Thoracic aorta (tissue), 2 donors: Measurements from ENCODE around the gene POLR1H. TPM values are rescaled to one million over a fixed set of nuclear protein-coding genes. Genes with fewer than 3 reads are reported as not detected.

Source experiments
- ATAC-seq: fragments of 150-250 bp; one replicate; pipeline ENCODE4 v1.8.0; 2017; ENCODE audit warnings: low read depth; ENCODE audit not compliant: insufficient number of reproducible peaks, low FRiP score
- DNase-seq: peaks from one replicate; pipeline ENCODE4 v3.0.0-alpha.2; 2020; ENCODE audit warnings: low spot score
- H3K27ac ChIP-seq, 2 donors: fragments of 200-600 bp; sonication (generic); 1 replicate in 1 of 2; 2 replicates in 1 of 2; pipeline ENCODE4 v1.5.1; 2016; ENCODE audit warnings: mild to moderate bottlenecking in 2 of 2, moderate library complexity in 2 of 2
- H3K27me3 ChIP-seq: fragments of 200-600 bp; sonication (generic); replicated peaks from 2 replicates; pipeline ENCODE4 v1.6.0; 2016; ENCODE audit warnings: mild to moderate bottlenecking; ENCODE audit not compliant: insufficient read depth
- H3K36me3 ChIP-seq: fragments of 200-600 bp; sonication (generic); one replicate; pipeline ENCODE4 v1.5.1; 2016
- H3K4me1 ChIP-seq, 2 donors: fragments of 200-600 bp; sonication (generic); 1 replicate in 1 of 2; 2 replicates in 1 of 2; pipeline versions ENCODE4 v1.5.1 to v1.6.0; 2016; ENCODE audit warnings: low read depth in 2 of 2, mild to moderate bottlenecking in 1 of 2; ENCODE audit not compliant: control insufficient read depth in 1 of 2
- H3K4me3 ChIP-seq: fragments of 200-600 bp; sonication (generic); 2 replicates; pipeline ENCODE4 v1.5.1; 2016; ENCODE audit warnings: mild to moderate bottlenecking
- H3K9me3 ChIP-seq: fragments of 200-600 bp; sonication (generic); 2 replicates; pipeline ENCODE4 v1.5.1; 2016
- CTCF ChIP-seq: fragments of 200-600 bp; sonication (generic); IDR thresholded peaks from one replicate; pipeline ENCODE4 v1.5.1; 2019; ENCODE audit warnings: antibody characterized with exemption
- total RNA-seq, 2 donors: library from RNA; depleted of rRNA; stranded (reverse); fragments of >200 nt; gene quantifications; one replicate each; pipeline versions ENCODE4 v1.1.0 to v1.2.3, GENCODE V29; 2016

POLR1H gene
- total RNA-seq, 2 donors from 2014 or later = 11.2 to 19.1 TPM

- Histone ChIP-seq H3K9me3 (no peaks in the 10 kb centered on the region), H3K27ac (no peak overlapping the region), H3K36me3 (no peaks in the 10 kb centered on the region), H3K27me3 (peaks cover 18% of the 10 kb centered on the region), H3K4me3 (no peak overlapping the region), H3K4me1 (peaks cover 8 to 27% of the 10 kb centered on the region in 2 donors)
- DNase-seq (no peak), ATAC-seq (no peak)
- TF ChIP-seq CTCF = no peak
Observed at GRCh38 chr6:30097902-30098768, 37.1 kb downstream of the POLR1H start.

- Histone ChIP-seq H3K4me1 (peaks cover 8 to 27% of the 10 kb centered on the region in 2 donors), H3K36me3 (no peaks in the 10 kb centered on the region), H3K4me3 (no peak overlapping the region), H3K27me3 (peaks cover 18% of the 10 kb centered on the region), H3K27ac (peak overlapping the region in 1 of 2 donors; percentile 14), H3K9me3 (no peaks in the 10 kb centered on the region)
- DNase-seq = no peak
- no peak for TF ChIP-seq CTCF
- no peak for ATAC-seq
Observed at GRCh38 chr6:30100154-30100553, 39.1 kb downstream of the POLR1H start.

- no peak overlapping the region for H3K27ac ChIP-seq
- no peaks in the 10 kb centered on the region for H3K9me3 ChIP-seq
- DNase-seq (no peak), ATAC-seq (no peak)
- peaks cover 8 to 27% of the 10 kb centered on the region in 2 donors for H3K4me1 ChIP-seq
- peaks cover 18% of the 10 kb centered on the region for H3K27me3 ChIP-seq
- peak overlapping the region; percentile 70 for H3K4me3 ChIP-seq
- no peaks in the 10 kb centered on the region for H3K36me3 ChIP-seq
- no peak for TF ChIP-seq CTCF
Observed at GRCh38 chr6:30100585-30101443, 39.7 kb downstream of the POLR1H start.

- peak; percentile 52 for ATAC-seq
- Histone ChIP-seq H3K4me3 (peak overlapping the region; percentile 70), H3K9me3 (no peaks in the 10 kb centered on the region), H3K27me3 (peaks cover 18% of the 10 kb centered on the region), H3K27ac (peak overlapping the region in 1 of 2 donors; percentile 39), H3K36me3 (no peaks in the 10 kb centered on the region), H3K4me1 (peaks cover 8 to 27% of the 10 kb centered on the region in 2 donors)
- peak; percentile 36 for DNase-seq
- no peak for TF ChIP-seq CTCF
Observed at GRCh38 chr6:30101444-30102413, 40.7 kb downstream of the POLR1H start.
